CD1c-positive myeloid dendritic cell (primary cell): ENCODE measurements around the gene TAF11L4.
"Not testable (repeated sequence)": the region's sequence is repeated elsewhere in the genome, so short reads cannot be mapped to it uniquely, and the experiment has no call there.

Experiments
- DNase-seq: peaks from one replicate; pipeline ENCODE4 v3.0.0-alpha.2; 2016; ENCODE audit errors: extremely low spot score

The TAF11L4 gene

GRCh38 chr5:17521501-17521900 lies at the start of gene TAF11L4:
Gene TAF11L4, plus strand, starts transcription at chr5:17521801.
- DNase-seq = not testable (repeated sequence)

- DNase-seq = not testable (repeated sequence)
These were observed 46.5 kb upstream of the TAF11L4 start for GRCh38 chr5:17475064-17475463.

- no peak for DNase-seq
These were observed 44.6 kb upstream of the TAF11L4 start for GRCh38 chr5:17477043-17477442.

- DNase-seq = no peak
These were observed 43.9 kb upstream of the TAF11L4 start for GRCh38 chr5:17477573-17478265.

DNA sequence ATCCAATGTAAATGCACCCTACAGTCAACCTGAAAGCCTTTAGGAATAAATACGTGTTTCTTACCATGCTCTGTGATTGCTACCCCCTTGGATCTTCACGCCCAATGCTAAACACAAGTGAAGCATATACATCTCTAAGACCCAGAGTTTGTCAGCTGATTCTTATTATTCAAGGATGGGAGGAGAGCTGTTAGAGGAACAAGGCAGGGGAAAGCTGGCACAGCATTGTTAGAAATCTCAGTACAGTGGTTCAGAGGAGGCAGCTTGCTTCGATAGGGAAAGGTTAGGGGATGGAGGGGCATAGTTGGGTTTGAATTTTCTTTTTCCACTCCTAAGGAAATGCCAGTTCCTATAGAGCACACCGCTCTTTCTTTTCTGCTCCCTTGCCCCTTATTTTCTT lies 40.2 kb upstream of the TAF11L4 start:
- DNase-seq = no peak

DNA sequence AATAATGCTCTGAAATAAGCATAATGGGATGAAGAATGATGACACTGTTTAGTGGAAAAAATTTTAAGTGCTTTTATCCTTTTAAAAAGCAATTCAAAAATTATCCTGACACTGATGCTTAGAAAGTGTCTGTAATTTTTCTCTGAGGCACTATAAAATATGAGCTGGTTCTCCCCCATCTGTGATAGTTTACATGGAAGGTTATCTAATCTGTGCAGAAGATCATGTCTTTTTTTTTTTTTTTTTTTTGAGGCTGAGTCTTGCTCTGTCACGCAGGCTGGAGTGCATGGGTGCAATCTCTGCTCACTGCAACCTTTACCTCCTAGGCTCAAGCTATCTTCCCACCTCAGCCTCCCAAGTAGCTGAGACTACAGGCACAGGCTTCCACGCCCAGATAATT lies 38.8 kb upstream of the TAF11L4 start:
- DNase-seq = no peak

GRCh38 chr5:17486464-17487173 lies 35.0 kb upstream of the TAF11L4 start:
- DNase-seq = not testable (repeated sequence)

DNA sequence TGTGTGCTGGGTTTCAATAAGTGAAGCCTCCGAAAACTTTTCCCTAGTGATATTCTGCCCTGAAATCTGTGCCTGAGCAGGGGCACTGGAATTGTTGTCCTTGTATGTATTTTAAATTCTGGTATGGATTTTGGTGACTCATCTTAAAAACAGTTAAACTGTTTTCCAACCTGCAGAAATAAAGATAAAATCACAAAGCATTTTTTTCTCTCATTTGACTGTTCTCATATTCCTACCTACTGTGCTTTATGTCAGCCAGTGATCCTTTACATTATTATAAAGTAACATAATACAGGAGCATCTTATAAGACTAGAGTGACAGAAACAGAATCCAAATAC lies 34.5 kb upstream of the TAF11L4 start:
- DNase-seq = no peak

GRCh38 chr5:17491257-17491656 lies 30.3 kb upstream of the TAF11L4 start:
- DNase-seq = not testable (repeated sequence)

DNA sequence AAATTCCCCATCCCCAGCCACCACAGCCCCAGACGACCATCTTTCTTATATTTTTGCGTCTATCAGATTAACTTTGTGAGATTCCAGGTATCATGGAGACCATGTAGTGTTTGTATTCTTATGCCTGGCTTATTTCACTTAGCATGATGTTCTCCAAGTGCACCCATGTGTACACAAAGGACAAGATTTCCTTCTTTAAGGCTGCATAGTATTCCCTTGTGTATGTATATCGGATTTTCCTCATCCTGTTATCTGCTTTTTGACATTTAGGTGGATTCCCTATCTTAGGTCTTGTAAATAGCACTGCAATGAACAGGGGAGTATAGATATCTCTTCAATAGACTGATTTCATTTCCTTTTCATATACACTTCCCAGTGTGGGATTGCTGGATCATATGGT lies 28.8 kb upstream of the TAF11L4 start:
- no peak for DNase-seq

- DNase-seq = no peak
These were observed 24.2 kb upstream of the TAF11L4 start for GRCh38 chr5:17497446-17497845.

- DNase-seq = not testable (repeated sequence)
These were observed 23.7 kb upstream of the TAF11L4 start, which contains the start of gene TAF11L2 for GRCh38 chr5:17497931-17498330. Gene TAF11L2, plus strand, starts transcription at chr5:17498231.

- no peak for DNase-seq
These were observed 9.8 kb upstream of the TAF11L4 start for GRCh38 chr5:17511775-17512325.

- DNase-seq = not testable (repeated sequence)
These were observed 4.1 kb upstream of the TAF11L4 start for GRCh38 chr5:17517526-17517925.

GRCh38 chr5:17518067-17518466 lies 3.5 kb upstream of the TAF11L4 start, which contains the start of gene TAF11L3:
Gene TAF11L3, plus strand, starts transcription at chr5:17518367.
- not testable (repeated sequence) for DNase-seq

- not testable (repeated sequence) for DNase-seq
These were observed 2.1 kb upstream of the TAF11L4 start for GRCh38 chr5:17519508-17519907.

DNA sequence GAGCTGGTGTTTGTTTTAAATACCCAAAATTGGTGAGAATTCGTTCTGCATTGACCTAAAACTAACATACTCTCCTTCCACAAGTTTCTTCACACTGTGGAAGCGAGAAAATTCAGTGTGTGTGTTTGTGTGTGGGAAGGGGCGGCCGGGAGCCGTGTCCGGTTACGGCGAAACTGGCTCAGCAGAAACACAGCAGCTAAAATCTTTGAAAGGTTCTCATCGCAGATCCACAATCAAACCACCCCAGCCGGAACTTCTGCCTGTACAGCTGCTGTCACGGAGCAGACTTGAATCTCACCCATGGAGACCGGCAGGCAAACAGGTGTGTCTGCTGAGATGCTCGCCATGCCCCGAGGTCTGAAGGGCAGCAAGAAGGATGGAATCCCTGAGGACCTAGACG lies 3.3 kb downstream of the TAF11L4 start, which contains the start of gene TAF11L5:
TSS of gene TAF11L5 (plus strand) at position 301 of the 400 bp plus-strand sequence.
- not testable (repeated sequence) for DNase-seq

DNA sequence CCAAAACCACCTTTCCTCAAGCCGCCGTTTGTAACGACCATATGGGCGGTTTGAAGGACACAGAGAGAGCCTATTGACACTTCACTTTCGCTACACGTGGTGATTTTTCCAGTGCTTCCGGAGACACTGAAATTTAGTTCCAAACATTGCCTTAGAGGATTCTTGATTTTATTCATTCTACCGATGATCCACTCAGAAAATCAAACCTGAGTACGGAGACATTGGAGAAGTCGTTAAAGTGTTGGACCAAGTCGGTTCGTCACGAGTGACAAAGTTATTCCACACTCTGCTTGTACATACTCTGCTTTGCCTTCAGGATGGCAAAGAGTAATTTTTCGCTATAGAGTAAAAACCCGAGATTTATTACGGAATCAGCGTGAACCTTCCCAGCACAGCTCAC lies 4.9 kb downstream of the TAF11L4 start:
- not testable (repeated sequence) for DNase-seq

DNA sequence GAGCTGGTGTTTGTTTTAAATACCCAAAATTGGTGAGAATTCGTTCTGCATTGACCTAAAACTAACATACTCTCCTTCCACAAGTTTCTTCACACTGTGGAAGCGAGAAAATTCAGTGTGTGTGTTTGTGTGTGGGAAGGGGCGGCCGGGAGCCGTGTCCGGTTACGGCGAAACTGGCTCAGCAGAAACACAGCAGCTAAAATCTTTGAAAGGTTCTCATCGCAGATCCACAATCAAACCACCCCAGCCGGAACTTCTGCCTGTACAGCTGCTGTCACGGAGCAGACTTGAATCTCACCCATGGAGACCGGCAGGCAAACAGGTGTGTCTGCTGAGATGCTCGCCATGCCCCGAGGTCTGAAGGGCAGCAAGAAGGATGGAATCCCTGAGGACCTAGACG lies 6.8 kb downstream of the TAF11L4 start, which contains the start of gene TAF11L6:
TSS of gene TAF11L6 (plus strand) at position 301 of the 400 bp plus-strand sequence.
- DNase-seq = not testable (repeated sequence)
